KMS-11 (cell line): ENCODE results near the gene CHRNB4.

ENCODE experiments used
- H2AFZ ChIP-seq: fragments of 200-600 bp; sonication (generic); 2 replicates; pipeline ENCODE4 v1.6.1; 2016; ENCODE audit warnings: antibody characterized with exemption, mixed run types, low read depth
- H3K27ac ChIP-seq: fragments of 200-600 bp; sonication (generic); 2 replicates; pipeline ENCODE4 v1.6.1; 2016; ENCODE audit warnings: mild to moderate bottlenecking, mixed run types
- H3K27me3 ChIP-seq: fragments of 200-600 bp; sonication (generic); 2 replicates; pipeline ENCODE4 v1.6.1; 2017; ENCODE audit warnings: mild to moderate bottlenecking, low read depth, mixed run types, moderate library complexity; ENCODE audit not compliant: insufficient read depth
- H3K36me3 ChIP-seq: fragments of 200-600 bp; sonication (generic); 2 replicates; pipeline ENCODE4 v1.6.1; 2017; ENCODE audit warnings: mild to moderate bottlenecking, mixed run types; ENCODE audit not compliant: insufficient read depth
- H3K4me1 ChIP-seq: fragments of 200-600 bp; sonication (generic); 2 replicates; pipeline ENCODE4 v1.6.1; 2016; ENCODE audit warnings: mild to moderate bottlenecking, low read depth, mixed run types; ENCODE audit not compliant: poor library complexity, severe bottlenecking
- H3K4me2 ChIP-seq: fragments of 200-600 bp; sonication (generic); 2 replicates; pipeline ENCODE4 v1.7.0; 2016; ENCODE audit warnings: mild to moderate bottlenecking, mixed run types
- H3K4me3 ChIP-seq: fragments of 200-600 bp; sonication (generic); IDR thresholded peaks from 2 replicates; pipeline ENCODE4 v1.6.1; 2017; ENCODE audit warnings: low read depth, low read length, mixed read lengths; ENCODE audit not compliant: insufficient read depth
- H3K79me2 ChIP-seq: fragments of 200-600 bp; sonication (generic); 2 replicates; pipeline ENCODE4 v1.6.1; 2016; ENCODE audit warnings: low read depth, mixed run types; ENCODE audit not compliant: insufficient read depth
- H3K9ac ChIP-seq: fragments of 200-600 bp; sonication (generic); 2 replicates; pipeline ENCODE4 v1.6.1; 2016; ENCODE audit warnings: mild to moderate bottlenecking, mixed run types
- H4K20me1 ChIP-seq: fragments of 200-600 bp; sonication (generic); 2 replicates; pipeline ENCODE4 v1.6.1; 2016; ENCODE audit warnings: mild to moderate bottlenecking, mixed run types; ENCODE audit not compliant: insufficient read depth
- TF ChIP-seq, protein P1 (sequence below): fragments of 200-600 bp; sonication (generic); conservative IDR thresholded peaks from 2 replicates; pipeline ENCODE4 v1.6.1; 2017; ENCODE audit warnings: low read depth, mild to moderate bottlenecking, antibody characterized with exemption, low read length, moderate library complexity, mixed read lengths

CHRNB4 gene

DNA sequence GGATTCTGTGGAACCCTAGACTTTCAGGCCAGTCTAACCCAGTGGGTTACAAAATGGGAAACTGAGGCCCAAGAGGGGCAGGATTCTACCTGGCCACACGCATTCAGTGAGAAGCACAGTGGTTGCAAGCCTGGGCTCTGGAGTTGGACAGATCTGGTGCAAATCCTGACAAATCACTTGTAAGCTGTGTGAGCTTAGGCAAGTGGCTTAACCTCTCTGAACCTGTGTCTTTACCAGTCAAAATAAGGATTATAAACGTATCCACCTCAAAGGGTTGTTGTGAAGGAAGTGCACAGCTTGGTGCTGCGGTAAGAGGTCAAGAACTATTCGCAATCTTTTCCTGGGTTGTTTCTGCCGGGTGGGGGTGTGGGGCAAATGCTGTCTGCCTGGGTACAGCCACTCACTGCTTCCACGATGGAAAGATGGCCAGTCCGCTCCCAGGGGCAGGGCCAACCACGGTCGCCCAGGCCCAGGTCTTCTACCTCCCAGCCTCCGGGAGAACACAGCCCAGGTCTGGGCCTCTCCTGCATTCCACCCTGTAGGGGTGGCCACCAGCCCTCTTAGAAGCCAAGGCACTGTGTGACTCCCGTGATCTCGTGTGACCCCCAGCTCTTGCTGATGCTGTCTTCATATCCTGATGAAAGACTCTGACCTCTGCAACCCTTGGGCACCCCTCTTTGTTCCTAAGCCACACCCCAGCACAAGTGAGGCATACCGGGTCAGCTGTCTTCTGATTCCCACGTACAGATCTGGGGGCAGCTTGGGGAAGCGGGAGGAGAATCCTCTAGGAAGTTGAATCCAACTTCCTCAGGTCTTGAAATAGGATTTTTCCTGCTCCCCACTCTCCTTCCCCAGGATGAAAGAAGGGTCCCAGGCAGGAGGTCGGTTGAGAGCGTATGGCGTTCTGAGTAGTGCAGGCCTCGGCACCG, 21.7 kb downstream of the CHRNB4 start:
- Histone ChIP-seq H2AFZ (peak overlapping the region; percentile 32; the same call in 1 of the 2 replicates), H3K4me1 (peaks cover 3% of the 10 kb centered on the region), H3K27ac (no peak overlapping the region), H3K4me3 (no peak overlapping the region), H3K36me3 (no peaks in the 10 kb centered on the region), H3K27me3 (no peaks in the 10 kb centered on the region), H4K20me1 (no peaks in the 10 kb centered on the region), H3K79me2 (no peaks in the 10 kb centered on the region), H3K4me2 (no peak overlapping the region), H3K9ac (no peak overlapping the region)
- TF ChIP-seq, protein P1, sequence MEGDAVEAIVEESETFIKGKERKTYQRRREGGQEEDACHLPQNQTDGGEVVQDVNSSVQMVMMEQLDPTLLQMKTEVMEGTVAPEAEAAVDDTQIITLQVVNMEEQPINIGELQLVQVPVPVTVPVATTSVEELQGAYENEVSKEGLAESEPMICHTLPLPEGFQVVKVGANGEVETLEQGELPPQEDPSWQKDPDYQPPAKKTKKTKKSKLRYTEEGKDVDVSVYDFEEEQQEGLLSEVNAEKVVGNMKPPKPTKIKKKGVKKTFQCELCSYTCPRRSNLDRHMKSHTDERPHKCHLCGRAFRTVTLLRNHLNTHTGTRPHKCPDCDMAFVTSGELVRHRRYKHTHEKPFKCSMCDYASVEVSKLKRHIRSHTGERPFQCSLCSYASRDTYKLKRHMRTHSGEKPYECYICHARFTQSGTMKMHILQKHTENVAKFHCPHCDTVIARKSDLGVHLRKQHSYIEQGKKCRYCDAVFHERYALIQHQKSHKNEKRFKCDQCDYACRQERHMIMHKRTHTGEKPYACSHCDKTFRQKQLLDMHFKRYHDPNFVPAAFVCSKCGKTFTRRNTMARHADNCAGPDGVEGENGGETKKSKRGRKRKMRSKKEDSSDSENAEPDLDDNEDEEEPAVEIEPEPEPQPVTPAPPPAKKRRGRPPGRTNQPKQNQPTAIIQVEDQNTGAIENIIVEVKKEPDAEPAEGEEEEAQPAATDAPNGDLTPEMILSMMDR = no peak

DNA sequence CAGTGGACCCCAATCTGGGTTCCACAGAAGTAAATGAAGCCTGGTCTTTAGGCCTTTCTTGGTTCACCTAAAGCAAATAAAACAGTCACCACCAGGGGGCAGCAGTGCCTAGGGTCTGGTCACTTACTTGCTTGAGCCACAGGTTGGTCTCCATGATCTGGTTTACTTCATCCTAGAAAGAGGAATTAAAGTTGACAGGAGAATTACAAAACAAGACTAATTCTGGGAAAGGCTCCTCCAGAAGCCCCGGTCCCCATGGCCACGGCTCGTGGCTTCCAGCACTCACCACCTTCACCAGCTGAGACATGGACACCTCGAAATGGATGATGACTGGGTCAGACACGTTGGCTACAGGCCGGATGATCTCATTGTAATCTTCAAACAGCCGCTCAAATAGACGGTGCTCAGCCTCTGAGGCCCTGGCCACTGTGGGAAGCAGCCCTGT, 22.5 kb downstream of the CHRNB4 start:
- Histone ChIP-seq H3K9ac (no peak overlapping the region), H3K4me2 (no peak overlapping the region), H3K27ac (no peak overlapping the region), H3K4me3 (no peak overlapping the region), H2AFZ (peak overlapping the region; percentile 32; the same call in 1 of the 2 replicates), H3K79me2 (no peaks in the 10 kb centered on the region), H3K36me3 (no peaks in the 10 kb centered on the region), H4K20me1 (no peaks in the 10 kb centered on the region), H3K4me1 (peaks cover 3% of the 10 kb centered on the region), H3K27me3 (no peaks in the 10 kb centered on the region)
- TF ChIP-seq, protein P1 = peak; percentile 94

DNA sequence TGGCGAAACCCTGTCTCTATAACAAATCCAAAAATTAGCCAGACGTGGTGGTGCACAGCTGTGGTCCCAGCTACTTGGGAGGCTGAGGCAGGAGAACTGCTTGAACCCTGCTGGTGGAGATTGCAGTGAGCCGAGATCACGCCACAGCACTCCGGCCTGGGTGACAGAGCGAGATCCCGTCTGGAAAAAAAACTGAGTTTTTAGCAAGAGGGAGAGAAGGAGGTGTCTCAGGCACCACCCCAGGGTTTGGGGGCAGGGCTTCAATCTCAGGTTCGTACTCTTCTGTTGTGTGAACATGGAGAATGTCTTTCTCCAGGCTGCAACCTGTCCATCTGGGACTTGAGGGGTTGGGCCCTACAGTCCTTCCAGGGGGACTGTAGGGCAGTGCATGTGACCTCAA, 22.9 kb downstream of the CHRNB4 start:
- Histone ChIP-seq H3K27me3 (no peaks in the 10 kb centered on the region), H3K36me3 (no peaks in the 10 kb centered on the region), H4K20me1 (no peaks in the 10 kb centered on the region), H3K4me1 (peaks cover 3% of the 10 kb centered on the region), H3K9ac (no peak overlapping the region), H3K79me2 (no peaks in the 10 kb centered on the region), H3K27ac (no peak overlapping the region), H3K4me2 (no peak overlapping the region), H3K4me3 (no peak overlapping the region), H2AFZ (peak overlapping the region; percentile 32; the same call in 1 of the 2 replicates)
- TF ChIP-seq, protein P1 = no peak

DNA sequence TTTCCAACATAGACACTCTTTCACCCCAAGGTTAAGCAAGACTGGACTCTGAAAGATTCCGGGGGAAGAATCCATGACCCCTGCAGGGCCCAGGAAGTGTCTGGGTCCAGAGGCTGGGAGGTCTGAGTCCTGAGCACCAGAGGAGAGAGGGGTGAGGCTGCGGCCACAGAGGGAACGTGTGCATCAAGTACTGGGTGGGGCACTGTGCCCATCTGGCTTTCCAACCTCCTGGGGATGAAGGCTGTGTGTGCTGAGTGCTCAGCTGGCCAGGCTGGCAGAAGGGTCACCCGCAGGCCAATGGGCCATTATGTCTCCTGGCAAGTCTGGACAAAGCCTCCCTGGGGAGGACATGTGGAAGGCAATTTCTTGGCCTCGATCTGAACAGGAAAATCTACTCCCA, 23.5 kb downstream of the CHRNB4 start:
- Histone ChIP-seq H3K36me3 (no peaks in the 10 kb centered on the region), H3K4me2 (no peak overlapping the region), H3K9ac (no peak overlapping the region), H3K27ac (no peak overlapping the region), H3K4me1 (peaks cover 3% of the 10 kb centered on the region), H3K4me3 (no peak overlapping the region), H2AFZ (no peak overlapping the region), H3K79me2 (no peaks in the 10 kb centered on the region), H4K20me1 (no peaks in the 10 kb centered on the region), H3K27me3 (no peaks in the 10 kb centered on the region)
- TF ChIP-seq, protein P1 = no peak
